ENCODE data around the gene COIL.
"Not testable (repeated sequence)": the region's sequence is repeated elsewhere in the genome, so short reads cannot be mapped to it uniquely, and the experiment has no call there.

COIL gene, protein sequence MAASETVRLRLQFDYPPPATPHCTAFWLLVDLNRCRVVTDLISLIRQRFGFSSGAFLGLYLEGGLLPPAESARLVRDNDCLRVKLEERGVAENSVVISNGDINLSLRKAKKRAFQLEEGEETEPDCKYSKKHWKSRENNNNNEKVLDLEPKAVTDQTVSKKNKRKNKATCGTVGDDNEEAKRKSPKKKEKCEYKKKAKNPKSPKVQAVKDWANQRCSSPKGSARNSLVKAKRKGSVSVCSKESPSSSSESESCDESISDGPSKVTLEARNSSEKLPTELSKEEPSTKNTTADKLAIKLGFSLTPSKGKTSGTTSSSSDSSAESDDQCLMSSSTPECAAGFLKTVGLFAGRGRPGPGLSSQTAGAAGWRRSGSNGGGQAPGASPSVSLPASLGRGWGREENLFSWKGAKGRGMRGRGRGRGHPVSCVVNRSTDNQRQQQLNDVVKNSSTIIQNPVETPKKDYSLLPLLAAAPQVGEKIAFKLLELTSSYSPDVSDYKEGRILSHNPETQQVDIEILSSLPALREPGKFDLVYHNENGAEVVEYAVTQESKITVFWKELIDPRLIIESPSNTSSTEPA
- 35.1 reads per million, percentile 60 among the genes with 10 or more reads in this experiment for total RNA-seq

GRCh38 chr17:56960596-56961538 is at the start of gene COIL:
Gene COIL (minus strand): TSS chr17:56961050. CDS start chr17:56961019, 31 bp downstream.
- DNase-seq, result peak; percentile 93

DNA sequence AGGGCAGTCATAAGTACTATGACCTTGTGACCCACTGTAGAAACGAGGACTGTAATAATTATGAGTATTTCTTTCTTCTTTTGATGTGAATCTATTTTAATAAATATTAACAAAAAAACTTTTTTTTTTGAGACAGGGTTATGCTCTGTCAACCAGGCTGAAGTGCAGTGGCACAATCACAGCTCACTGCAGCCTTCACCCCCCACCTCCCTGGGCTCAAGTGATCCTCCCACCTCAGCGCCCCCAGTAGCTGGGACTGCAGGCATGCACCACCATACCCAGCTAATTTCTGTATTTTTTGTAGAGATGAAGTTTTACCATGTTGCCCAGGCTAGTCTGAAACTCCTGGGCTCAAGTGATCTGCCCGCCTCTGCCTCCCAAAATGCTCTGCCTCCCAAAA is 49.6 kb upstream of the COIL start:
- DNase-seq, result no peak

DNA sequence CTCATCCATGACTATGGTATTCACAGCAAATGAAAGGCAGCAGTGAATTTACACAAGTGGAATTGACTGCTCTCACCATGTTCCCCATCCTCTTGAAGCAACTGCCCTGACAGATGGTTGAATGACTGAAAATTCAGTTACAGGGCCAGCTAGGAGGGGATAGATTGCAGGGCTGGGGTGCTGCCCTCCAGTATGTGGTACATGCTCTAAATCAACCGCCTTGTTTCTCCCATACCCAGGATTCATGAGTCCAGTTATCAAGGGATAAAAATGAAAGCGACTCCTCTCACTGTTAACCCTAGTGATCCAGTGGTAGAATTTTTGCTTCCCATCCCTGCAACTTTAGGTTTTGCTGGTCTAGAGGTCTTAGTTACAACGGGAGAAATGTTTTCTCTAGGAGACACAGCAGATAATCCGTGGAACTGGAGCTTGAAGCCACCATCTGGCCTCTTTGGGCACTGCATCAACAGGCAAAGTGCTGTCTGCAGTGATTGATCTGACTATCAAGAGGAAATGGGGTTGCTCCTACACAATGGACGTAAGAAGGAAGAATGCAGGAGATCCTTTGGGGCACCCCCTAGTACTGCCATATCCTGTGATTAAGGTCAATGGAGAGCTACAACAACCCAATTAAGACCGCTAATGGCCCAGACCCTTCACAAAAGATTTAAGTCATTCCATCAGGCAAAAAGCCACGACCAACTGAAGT is 49.0 kb upstream of the COIL start:
- peak; percentile 41 for DNase-seq

- DNase-seq, result no peak
These were observed 48.1 kb upstream of the COIL start for GRCh38 chr17:57008958-57009357.

DNA sequence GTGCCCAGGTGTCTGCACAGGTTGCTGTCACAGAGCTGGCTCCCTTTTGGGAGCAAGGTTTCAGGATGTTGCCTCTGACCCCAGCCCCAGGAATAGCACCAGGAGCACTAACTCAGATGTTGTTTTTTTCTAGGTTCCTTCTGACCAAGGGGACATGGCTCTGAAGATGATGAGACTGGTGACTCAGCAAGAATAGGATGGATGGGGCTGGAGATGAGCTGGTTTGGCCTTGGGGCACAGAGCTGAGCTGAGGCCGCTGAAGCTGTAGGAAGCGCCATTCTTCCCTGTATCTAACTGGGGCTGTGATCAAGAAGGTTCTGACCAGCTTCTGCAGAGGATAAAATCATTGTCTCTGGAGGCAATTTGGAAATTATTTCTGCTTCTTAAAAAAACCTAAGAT is 45.2 kb upstream of the COIL start:
- DNase-seq, result no peak

GRCh38 chr17:57004944-57005579 is 44.2 kb upstream of the COIL start:
- no peak for DNase-seq

GRCh38 chr17:57002904-57003303 is 42.1 kb upstream of the COIL start:
- DNase-seq, result no peak

GRCh38 chr17:57001541-57001940 is 40.7 kb upstream of the COIL start:
- no peak for DNase-seq

DNA sequence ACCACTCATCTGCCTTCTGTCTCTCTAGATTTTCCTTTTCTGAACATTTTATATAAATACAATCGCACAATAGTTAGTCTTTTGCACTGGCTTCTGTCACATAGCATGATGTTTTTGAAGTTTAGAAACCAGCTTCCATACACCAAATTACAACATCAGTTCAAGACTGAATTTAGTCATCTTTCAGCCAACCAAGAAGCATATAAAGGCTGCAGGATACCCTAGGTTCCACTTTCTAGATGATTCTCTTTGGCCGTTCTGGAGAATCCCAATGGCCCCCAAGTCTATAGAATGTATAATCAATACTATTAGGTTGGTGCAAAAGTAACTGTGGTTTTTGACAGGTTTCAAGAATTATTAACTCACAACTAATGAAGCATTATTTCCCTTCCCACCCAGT is 36.5 kb upstream of the COIL start:
- DNase-seq, result no peak

GRCh38 chr17:56995766-56996165 is 34.9 kb upstream of the COIL start:
- no peak for DNase-seq

DNA sequence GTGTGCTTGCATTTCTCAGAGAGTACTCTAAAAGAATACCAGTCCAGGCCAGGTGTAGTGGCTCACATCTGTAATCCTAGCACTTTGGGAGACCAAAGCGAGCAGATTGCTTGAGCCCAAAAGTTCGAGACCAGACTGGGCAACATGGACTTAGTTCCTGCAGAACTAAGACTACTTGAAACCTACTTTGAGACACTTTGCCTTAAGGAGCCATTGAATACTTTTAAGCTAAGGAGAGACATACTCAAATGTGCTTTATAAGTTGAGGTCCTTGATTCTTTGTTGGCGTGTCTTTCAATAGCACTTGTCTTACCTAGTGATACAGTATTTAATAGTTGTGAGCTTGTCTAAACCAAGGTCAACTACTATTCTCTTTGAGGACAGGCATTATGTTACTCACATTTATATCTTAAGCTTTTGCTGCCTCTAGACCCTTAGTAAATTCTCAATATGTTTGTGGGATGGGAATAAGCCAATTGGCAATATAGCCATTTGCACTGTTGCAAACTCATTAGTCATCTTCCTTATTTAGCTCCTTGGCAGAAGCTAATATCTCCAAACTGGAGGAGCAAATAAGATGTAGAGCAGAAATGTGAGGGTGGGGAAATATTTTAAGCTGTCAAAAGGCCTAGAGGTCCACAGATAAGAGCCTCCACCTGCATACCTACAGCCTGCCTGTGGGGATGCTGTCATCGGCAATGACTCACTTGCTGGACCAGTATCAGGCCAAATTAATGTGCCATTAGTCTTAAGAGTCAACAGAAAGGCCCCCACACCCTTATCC is 33.4 kb upstream of the COIL start:
- no peak for DNase-seq

DNA sequence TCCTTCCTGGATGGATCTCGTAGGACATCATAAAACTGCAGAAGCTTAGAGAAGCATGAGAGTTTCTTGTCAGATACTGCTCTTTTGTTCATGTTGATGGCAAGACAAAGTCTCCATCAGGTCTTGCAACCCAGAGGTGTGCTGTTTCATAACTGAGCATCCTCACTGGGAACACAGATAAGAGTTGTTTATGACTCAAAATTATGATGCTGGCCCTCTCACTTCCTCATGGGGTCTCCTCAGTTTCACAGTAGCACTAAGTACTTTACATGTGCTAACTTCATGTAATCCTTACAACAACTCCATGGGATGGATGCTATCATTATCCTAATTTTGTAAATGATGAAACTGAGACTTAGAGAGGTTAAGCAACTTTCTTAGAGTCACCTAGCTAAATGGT is 31.5 kb upstream of the COIL start:
- no peak for DNase-seq

DNA sequence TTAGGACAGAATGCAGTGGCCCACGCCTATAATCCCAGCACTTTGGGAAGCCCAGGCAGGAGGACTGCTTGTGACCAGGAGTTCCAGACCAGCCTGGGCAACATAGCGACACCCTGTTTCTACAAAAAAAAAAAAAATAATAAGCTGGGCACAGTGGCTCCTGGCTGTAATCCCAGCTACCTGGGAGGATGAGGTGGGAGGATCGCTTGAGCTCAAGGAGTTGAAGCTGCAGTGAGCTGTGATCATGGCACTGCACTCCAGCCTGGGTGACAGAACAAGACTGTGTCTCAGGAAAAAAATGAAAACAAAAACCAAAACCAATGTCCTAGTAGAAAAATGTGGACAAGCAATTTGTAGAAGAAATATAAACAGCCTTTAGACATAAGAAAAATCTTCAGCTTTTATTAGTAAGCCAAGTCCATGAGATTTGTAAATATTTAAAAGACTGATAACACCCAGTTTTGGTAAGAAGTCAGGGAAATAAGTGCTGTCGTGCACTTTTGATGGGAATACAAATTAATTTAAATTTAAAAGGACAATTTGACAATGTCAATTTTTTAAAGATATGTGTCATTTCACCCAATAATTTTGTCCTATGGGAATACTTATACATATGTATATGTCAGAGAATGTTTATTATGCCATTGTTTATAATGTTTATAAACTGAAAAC is 28.2 kb upstream of the COIL start:
- DNase-seq, result no peak

DNA sequence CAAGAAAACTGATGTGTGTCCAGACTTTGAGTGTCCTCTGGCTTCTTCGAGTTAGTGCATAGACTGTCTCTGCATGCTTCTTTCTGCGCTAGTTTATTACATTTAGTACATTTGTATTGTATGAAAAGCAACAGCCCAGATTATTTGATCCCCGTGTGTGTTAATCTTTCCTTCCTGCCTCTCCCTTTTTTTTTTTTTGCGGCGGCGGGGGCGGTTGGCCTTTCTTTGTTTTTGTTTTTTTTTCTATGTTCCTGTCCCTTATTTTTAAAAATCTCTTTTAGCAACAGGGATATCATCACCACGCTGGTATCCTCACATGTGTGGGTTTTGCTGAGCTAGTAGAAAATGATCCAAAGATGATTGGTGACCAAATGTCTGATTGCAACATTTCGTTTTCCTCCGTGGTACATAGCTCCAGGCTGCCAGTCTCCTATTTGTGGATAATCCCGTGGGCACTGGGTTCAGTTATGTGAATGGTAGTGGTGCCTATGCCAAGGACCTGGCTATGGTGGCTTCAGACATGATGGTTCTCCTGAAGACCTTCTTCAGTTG is 26.5 kb upstream of the COIL start:
- no peak for DNase-seq

DNA sequence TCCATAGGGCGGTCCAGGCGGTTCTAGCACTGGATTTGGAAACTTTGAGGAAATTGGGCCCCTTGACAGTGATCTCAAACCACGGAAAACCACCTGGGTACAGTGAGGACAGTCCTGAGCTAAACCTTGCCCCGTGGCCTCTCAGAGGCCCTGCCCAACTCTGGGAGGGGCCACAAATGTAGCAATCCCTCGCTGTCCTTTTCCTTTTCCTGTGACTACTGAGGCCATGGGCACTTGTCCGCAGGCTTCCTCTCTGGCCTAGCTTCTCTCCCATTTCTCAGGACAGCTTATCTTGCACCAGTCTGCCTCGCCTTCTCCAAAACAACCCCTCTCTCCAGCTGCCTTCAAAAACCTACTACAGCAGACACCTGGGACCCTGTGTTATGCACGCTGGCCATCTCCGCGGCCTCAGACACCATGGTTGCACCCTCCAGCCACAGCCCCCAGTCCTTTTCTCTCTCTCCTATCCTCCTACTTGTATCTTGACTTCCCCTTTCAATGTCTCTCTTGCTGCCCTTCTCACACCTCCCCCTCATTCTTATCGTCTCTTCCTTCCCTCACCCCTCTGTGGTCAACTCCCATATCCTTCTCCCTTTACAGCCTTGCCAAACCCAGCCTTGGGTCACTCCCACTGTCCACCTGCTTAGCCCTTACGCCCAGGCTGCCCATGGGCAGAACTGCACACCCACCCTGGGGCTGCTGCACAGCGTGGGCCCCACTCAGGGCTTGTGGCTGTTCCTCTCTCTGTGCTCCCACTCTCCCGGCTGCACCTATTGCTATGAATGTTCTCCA is 24.7 kb upstream of the COIL start:
- no peak for DNase-seq

GRCh38 chr17:56983366-56983765 is 22.5 kb upstream of the COIL start:
- no peak for DNase-seq

GRCh38 chr17:56982312-56982711 is 21.5 kb upstream of the COIL start:
- no peak for DNase-seq

- DNase-seq, result not testable (repeated sequence)
These were observed 19.7 kb upstream of the COIL start for GRCh38 chr17:56980526-56980925.

DNA sequence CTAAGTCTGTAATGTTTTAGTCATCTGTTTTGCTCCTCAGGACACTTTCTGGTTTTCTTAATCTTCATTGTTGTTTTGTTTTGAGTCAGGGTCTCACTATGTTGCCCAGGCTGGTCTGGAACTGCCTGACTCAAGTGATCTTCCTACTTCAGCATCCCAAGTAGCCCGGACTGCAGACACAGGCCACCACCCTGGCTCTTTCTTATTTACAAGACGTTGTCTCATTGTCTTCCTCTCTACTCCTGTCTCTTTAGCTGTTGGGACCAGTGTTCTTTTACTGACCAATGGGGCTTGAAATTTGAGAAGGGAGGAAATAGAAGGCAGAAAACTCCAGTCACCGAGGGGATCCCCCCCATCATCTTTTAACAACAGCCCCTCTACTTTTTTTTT is 18.2 kb upstream of the COIL start:
- DNase-seq, result no peak

Data from effector CD4-positive, alpha-beta T cell (primary cell).